Epithelial cell of prostate (primary cell): ENCODE results near the gene PSAPL1.

Source experiments
- DNase-seq: peaks from one replicate; pipeline ENCODE4 v3.0.0-alpha.2; 2011; ENCODE audit warnings: low read depth, low spot score
- H3K27ac ChIP-seq: fragments of 450-650 bp; 2 replicates; pipeline ENCODE4 v1.5.1; 2017; ENCODE audit warnings: mild to moderate bottlenecking

Gene PSAPL1

DNA sequence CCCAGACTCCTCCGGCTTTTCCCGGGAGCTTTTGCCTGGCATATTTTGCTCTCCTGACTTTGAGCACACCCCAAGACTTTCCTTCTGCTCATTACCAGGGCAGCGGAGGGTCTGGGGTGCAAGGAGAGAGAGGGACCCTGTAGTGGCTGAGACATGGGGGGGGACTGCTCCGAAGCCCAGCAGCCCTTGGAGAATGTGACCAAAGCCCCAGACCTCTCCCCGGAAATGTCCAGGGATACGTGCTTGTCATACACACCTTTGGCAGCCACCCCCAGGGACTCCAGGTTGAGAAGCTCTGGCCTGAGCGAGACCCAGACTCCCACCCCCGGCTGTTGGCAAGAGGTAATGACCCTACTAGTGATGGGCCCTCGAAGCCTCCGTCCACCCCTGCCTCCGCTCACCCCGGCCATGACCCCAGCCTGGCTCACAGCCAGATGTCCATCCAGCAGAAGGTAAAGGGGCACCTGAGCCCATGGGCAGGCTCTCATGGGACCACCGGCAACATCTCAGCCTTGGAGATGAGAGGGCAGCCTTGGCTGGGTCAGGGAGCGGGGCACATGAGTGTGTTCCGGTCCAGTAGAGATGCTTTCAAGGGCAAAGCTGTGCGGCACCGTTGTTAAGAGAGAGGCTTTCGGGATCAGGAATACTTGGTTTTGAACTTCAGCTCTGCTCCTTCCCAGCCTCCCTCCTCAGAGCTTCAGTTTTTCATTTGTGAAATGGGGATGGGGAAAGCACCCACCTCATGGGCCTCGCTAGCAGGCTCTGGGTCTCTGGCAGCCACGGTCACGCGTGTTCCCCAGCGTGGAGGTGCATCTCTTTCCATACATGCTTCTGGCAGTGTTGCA is 2.0 kb downstream of the PSAPL1 start:
- no peak overlapping the region for H3K27ac ChIP-seq
- DNase-seq: no peak

DNA sequence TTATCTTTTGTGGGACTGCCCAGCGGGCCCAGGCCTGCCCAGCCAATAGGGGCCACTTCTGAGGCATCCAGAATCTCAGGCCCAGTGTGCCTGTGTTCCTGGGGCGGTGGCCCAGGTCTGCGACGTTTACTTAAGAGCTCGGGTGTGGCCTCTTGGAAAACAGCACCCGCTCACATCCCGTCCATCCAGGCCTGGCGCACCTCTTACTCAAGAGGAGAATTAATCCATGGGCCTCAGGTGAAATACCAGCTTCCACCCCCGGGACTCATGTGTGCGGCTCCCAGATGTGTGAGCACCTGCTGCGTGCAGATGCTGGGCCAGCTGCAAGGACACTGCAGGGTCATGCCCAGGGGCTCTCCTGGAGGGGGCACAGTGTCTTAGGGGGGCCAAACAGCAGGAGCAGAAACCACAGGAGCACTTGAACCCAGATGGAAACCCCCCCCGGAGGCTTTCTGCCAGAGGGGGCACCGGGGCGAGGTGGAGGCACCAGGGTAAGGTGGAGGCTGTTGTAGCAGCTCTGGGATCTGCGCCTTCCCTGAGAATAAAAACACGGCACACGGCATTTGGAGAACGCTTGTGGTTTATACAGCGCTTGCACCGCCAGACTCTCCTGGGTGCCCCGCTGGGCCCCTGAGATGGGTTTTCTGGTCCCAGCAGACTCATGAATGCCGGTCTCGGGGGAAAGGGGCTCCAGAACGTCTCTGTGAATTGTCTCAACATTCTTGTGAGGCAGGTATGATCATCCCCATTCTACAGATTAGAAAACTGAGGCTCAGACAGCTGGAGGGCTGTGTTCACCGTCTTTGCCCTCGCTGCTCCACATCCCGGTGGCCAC is 2.8 kb downstream of the PSAPL1 start:
- no peak for DNase-seq
- H3K27ac ChIP-seq: no peak overlapping the region

DNA sequence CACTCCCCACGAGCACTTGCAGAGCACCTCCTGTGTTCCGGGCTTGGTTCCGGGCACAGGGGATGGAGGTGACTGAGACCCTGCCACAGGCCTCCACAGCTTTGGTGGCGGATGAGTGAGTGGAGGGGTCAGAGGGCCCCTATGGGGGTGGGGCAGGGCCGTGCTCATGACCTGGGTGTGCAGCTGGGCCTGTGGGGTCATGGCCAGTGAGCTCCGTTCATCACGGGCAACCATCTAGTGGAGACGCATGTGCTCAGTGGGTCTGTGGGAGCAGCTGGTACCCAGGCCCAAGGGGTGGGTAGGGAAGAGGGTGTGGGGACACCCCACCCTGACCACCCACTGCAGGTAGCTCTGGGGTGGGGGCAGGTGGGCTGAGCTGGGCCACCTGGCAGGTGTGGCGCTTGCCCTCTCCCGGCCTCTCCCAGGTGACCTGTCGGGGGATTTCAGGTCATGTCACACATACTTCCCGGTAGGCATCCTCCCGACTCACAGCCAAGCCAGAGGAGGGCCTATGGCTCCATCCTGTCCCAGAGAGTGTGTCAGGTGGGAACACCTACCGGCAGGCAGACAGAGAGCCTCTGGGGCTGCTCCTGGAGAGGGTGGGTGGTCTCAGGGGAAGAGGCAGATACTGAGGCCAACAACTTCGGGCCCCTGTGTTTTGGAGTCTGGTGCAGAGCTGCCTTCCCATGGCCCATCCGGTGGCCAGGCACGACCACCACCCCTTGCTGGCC is 3.6 kb downstream of the PSAPL1 start:
- no peak for DNase-seq
- H3K27ac ChIP-seq: no peak overlapping the region

DNA sequence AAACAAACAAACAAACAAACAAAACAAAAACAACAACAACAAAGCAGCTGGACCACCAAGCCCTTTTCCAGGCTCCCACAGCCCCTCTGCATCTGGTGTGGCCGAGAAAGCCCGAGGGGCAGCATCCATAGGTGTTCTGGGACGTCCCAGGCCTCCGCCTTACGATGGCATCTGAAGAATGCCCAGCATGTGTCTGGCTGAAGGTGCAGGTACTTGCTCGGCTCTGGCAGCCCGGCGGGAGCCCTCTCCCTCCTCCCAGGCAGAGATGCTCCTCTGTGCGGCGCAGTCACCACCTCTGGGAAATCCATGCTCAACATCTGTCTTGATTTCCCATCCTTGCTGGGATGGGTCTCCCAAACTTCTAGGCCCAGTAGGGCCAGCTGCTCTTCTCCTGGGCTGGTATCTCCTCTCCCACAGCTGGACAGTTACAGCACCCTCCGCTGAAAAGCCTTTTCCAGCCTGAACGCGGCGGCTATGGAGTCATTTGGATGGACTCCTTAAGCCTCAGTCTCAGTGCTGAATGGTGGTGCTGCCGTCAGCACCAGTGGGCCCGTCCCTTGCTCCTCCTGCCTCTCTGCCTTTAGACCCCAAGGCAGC is 4.3 kb downstream of the PSAPL1 start:
- DNase-seq: no peak
- no peak overlapping the region for H3K27ac ChIP-seq

DNA sequence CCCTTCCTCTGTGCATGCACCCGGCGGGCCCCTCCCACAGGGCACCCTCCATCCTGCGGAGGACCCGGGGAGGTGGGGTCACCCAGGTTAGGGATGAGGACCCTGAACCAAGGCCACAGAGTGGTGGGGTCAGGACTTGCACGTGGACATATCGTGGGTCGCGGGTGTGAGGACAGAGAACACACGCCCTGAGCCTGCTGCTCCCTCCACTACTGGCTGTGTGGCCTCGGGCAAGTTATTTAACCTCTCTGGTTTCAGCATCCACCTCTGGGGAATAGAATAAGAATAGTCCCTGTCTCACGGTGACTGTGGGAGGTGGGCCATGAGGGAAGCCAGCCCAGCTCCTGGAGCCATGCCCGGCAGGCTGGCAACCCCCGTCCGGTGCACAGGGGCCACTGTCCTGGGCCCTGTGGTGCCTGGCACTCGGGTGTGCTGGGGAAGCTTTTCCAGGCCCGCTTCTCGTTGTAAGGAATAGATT is 5.1 kb downstream of the PSAPL1 start:
- no peak for DNase-seq
- no peak overlapping the region for H3K27ac ChIP-seq

DNA sequence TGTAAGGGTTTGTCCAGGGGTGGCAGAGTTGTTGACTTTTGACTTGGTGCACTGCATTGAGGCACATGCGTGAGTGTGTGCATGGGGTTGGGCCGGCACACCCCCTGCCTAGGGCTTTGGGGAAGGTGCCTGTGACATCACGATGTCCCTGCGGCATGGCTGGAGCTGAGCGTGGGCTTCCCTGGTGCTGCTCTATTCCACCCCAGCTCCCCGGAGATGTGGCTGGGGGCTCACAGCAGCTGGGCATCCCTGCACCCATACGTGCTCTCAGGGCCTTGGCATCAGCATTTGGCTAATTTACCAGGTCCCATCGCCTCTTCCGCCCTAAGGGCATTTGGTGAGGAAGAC is 5.7 kb downstream of the PSAPL1 start:
- no peak overlapping the region for H3K27ac ChIP-seq
- no peak for DNase-seq

DNA sequence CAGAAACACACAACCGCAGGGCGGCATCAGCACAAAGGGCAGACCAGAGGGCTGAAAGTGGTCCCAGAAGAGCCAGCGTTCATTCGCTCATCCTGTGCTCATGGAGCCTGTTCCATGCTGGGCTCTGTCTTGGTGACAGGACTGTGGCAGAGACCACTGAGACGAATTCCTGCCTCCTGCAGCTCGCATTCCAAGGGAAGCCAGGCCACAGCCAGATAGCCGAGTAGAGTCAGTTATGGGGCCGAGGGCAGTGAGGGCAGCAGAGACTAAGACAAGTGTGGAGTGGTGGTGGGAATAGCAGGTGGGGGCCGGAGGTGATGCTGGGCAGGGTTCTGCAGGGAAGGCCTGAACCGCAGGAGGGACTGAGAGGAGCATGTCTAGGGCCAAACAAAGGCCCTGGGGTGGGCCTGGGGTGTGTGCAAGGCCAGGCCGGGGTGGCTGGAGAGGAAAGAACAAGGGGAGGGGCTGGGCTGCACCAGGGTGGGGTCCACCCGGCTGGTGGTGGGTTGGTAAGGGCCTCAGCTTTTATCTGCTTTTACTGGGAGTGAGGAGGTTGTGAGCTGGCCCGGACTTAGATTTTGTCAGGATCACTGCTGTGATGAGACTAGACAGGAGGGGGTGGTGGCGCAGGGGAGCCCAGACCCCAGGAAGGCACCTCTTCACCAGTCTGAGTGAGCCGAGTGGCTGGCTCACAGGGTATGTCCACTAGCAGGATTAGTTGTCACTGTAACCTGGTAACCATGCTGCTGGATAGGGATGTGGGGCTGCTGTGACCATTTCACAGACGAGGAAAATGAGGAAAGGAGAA is 6.3 kb downstream of the PSAPL1 start:
- no peak for DNase-seq
- H3K27ac ChIP-seq: no peak overlapping the region

DNA sequence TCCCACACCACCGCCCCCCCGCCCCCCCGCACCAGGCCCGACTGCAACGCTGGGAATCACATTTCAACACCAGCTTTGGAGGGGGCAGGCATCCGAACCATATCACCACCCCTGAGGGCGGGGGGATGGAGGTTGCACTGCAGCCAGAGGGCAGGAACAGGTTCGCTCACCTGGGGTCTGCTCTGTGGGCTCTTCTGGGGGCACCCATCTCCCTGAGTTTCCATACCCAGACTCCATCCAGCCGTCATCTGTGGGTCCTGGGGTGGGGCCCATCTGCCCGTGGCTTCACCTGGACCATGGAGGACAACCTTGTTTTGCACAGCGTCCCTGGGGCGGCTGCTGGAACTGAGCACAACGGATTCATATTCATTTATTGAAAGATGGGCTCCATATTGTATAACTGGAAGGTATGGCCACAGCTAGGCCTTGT is 6.9 kb downstream of the PSAPL1 start:
- no peak for DNase-seq
- H3K27ac ChIP-seq: no peak overlapping the region

DNA sequence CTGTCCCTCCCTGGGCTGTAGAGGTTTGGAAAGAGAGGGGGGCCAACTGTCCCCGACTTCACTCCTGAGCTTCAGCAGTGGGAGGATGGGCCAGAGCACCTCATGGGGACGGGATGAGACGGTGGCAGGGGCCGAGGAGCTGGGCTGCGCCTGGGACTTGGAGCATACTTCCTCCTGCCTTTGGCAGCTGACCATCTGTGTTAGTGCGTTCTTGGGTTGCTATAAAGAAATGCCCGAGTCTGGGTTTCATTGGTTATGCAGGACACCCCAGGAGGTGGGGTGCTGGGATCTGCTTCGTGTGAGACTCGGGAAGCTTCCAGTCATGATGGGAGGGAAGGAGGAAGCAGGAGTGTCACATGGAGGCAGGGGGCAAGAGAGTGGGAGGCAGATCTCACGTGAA is 7.4 kb downstream of the PSAPL1 start:
- DNase-seq: no peak
- H3K27ac ChIP-seq: no peak overlapping the region

DNA sequence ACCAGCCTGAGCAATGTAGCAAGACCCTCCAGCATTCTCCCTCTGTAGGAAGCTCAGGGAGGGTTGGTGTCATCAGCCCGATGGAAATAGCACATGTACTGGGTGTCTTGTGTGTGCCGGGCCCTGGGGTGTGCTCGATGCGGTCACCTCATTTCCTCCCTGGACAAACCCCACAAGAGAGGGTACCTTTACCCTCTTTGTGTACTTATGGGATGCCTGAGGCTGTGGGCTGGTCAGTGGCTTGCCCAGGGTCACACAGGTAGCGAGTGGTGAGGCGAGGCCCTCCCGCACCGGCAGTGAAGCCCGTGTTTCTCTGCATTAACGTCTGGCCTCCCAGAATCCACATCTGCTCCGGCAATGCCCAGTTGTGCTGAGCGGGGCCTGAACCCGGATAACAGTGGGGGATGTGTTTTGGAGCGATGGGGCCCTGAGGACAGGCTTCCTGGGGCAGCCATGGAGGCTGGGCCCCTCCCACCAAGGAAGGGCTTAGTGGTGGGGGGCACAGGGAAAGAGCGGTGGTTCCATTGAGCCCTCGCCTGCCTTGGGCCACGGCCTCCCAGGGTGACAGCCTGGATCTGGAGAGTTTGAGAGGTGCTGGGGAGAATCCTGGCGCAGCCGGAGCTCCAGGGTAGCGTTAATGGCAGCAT is 8.1 kb downstream of the PSAPL1 start:
- no peak for DNase-seq
- H3K27ac ChIP-seq: no peak overlapping the region

DNA sequence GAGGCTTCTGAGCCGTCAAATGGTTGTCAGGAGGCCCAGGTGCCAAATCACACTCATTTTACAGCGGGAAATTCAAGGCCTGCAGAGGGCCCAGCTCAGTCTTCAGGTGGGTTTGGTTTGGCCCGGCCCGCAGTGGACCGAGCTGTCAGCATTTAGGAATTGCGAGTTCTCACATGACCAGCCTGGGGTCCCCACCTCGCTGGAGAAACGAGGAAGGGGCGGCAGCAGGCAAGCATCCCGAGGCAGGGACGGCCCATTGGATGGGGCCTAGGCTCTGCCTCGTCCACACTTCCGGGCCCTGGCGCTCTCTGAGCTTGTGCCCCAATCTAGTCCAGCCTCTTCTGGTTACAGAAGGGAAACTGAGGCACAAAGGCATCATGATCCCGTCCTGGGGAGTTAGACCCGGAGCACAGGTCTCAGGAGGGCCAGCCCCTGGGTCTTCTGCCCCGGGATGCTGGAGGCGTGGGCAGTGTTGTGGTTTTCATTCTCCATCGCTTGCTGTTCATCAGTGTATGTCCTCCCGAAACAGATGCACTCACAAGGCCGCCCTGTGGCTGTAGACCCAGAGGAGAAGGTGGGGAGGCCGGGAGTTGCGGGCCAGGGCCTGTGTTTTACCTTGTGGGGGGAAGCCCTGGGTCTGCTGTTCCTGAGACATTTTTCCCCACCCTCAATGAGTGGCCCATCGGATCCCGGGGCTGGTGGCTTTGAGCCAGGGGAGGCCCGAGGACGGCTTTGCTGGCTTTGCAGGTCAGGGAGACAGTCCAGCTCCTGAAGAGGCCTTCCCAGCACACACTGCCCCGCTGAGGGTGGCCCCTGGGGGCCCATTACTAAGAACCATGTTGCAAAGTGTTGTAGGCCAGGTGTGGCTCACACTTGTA is 8.9 kb downstream of the PSAPL1 start:
- no peak overlapping the region for H3K27ac ChIP-seq
- no peak for DNase-seq

DNA sequence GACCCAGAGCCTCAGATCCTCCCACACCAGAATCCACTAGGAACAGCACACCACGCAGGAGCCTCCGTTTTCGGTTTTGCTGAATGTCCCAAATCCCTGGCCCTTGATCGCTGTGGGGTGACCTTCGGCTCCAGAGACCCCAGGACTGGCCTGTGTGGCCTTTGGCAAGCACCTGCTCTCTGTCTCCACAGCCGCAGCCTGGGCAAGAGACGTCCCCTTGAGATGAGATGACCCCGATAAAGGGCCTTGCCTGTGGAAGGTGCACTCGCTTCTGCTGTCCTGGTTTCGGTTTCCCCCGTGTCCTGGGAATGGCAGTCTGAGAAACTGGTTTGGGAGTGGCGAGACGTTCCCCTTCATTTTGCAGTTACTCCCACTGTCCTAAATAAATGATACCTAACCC is 9.6 kb downstream of the PSAPL1 start:
- no peak for DNase-seq
- H3K27ac ChIP-seq: no peak overlapping the region

DNA sequence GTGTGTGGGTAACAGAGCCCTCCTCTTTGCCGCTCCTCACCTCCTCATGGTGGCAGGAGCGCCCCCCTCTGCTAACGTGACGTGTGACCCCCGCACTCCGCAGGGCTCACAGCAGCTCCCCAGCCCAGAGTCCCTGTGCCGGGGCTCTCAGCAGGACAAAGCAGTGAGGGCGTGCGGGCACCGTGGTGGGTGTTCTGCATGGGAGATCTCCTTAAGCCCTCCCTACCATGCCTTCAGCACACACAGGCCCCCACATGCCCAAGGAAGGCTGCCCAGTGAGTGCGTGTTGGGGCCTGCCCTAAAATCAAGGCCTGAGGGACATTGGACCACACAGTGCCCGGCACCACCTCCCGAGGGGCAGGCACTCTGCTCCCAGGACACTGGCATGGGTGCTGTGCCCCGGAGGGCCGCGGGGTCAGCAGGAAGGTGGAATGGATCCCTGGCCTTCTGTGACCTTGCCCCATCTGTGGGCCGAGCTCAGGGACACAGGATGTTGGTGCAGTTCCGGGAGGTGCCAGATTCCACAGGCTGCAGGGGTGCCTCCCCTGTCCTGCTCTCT is 10.1 kb downstream of the PSAPL1 start:
- DNase-seq: no peak
- no peak overlapping the region for H3K27ac ChIP-seq

DNA sequence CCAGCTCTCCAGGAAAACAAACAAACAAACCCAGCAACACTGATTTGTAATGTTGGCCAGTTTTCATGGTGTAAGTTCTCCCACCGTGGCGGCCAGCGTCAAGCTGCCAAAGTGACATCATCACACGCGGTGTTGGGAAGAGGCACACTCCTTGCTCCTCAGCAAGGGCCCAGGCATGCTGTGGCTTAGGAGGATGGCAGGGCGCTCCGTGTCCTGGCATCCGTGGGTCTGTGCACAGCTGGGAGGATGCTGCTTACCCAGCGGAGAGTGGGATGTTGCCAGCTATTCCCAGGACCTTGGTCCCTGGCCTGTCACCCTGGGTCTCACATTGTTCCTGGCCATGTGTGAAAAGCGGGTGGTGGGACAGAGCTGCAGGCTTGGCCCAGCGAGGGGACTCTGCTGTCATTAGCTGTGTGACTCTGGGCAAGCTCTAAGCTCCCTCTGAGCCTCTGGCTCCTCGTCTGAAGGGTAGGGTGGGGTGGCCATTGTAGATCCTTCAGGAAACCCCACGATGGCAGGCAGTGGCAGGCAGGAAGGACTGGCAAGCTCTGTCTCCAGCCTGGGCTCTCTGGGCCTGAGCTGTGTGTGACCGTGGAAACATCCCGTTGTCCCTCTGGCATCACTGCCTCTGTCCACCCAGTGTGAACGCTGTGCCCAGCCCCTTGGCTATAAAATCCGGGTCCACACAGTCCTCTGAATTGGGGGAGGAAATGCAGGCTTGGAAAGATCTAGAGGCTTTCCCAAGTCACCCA is 10.8 kb downstream of the PSAPL1 start:
- H3K27ac ChIP-seq: no peak overlapping the region
- DNase-seq: no peak

DNA sequence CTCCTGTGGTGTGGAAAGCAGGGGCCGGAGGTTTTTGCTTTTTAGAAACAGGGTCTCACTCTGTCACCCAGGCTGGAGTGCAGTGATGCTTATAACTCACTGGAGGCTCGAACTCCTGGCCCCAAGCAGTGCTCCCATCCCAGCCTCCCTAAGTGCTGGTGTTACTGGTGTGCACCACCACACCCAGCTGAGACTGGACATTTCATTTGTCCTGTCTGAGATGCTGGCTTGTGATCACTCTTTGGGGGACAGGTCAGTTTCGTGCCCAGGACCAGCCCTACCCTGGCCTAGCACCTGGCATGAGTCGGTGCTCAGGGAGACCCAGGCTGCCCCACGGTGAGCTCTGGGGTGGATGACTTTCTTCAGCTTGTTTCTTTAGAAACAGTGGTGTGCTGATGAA is 11.3 kb downstream of the PSAPL1 start:
- no peak overlapping the region for H3K27ac ChIP-seq
- no peak for DNase-seq

DNA sequence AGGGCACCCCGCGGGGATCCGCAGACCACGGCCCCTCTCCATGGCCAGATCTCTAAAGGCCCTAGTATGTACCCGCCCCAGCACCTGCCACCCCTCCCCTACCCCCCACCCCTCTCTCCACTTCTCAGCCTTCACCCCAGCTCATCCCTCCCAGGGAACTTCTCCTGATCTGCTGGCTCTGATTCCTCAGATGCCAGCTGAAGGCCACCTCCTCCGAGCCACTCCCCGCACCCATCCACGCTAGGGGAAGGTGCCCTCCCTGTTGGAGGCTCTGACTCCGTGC is 11.9 kb downstream of the PSAPL1 start:
- H3K27ac ChIP-seq: no peak overlapping the region
- no peak for DNase-seq

DNA sequence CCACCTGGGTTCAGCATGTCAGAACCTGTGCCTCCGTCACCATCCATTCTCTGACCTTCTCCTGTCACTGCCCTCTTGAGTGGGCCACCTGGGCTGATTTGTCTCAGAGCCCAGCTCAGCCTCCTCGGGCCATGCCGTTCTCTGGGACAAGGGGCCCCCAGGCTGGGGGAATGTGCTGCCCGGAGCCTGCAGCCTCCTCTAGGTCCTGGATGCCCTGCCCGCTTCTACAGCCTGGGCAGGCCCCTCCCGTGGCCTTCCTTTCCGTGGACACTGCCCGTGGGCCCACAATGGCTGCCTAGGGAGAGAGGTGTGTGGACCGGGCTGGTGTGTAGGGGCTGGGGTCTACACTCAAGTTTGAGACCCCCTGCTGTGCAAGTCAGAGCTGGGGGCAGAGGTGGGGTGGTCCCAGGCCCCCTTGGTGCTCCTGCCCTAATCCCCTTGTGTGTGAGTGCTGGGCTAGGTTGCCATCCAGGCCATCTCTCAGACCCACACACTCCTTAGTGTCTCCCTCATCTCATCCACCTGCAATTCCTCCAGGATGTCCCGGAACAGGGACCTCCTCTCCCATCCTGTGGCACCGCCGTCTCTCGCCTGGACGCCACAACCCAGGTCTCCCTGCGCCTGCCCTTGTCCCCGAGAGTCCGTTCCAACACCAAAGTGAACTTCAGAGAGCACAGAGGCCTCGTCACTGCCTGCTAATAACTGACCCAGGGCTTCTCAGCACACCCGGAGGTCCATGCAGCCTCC is 12.4 kb downstream of the PSAPL1 start:
- no peak overlapping the region for H3K27ac ChIP-seq

More for the DNA sequence above, 12.4 kb downstream of the PSAPL1 start:
- no peak for DNase-seq
